Measurements from ENCODE around the gene ST8SIA1. TPM values are rescaled to one million over a fixed set of nuclear protein-coding genes. Genes with fewer than 3 reads are reported as not detected.

ST8SIA1 gene
- polyA plus RNA-seq, 6 donors from 2014 or later, result not detected

DNA sequence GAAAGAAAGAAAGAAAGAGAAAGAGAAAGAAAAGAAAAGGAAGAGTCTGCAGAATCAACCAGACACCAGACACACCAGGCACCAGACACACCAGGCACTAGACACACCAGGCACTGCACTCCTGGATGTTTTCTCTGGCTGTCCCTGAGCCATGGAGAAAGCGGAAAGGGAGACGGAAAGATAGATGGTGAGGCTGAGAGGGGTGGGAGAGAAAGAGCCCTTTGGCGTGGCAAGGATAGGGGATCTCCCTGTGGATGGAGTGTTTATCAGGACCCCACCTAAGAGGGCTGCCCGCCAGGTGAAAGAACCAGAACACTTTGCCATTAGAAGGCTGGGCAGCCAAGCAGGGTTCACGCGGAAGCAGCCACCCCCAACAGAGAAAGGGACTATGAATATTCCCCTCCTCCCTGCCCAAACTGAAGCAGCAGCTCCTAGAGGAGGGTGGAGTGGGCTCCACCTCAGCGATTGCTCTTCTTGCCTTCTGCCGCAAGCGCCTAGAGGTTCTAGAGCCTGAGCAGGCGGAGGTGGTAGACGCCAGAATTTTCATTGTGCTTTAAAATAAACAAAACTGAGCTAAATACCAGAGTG lies 13.4 kb downstream of the ST8SIA1 start:
- no peak for ATAC-seq (ENCODE audit: low read depth in 2 of 2)

DNA sequence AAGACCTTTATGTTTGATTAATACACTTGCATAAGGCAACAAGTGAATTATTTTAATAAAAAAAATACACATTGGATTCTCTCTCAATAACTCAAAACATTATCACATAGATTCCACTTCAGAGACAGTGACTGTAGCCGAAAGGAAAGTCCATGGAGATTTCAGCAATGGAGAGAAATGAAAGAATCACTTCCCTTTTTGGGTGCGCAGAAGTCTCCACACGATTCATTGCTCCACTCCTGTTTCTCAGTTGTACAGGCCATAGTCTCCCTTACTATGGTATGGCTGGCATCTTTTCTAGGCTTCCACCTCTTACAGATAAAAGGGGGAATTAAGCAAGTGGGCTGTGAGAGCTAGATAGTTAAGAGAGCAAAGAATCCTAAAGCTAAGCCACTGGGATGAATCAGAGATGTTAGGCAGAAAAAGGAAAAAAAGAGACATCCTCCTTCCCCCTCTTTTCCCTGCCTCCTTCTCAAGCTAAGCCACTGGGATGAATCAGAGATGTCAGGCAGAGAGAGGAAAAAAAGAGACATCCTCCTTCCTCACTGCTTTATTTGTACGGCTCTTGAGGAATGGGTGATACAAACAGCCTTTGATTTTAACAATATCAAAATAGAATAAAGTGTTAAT lies 16.3 kb downstream of the ST8SIA1 start:
- ATAC-seq (ENCODE audit: low read depth in 2 of 2), result no peak
- no peaks in the 10 kb centered on the region for H3K4me1 Mint-ChIP-seq

More for the DNA sequence above, 13.4 kb downstream of the ST8SIA1 start:
- peaks cover 23 to 31% (median 29%) of the 10 kb centered on the region in 3 donors for H3K27me3 Mint-ChIP-seq
- no peak overlapping the region for H3K4me3 Mint-ChIP-seq
- DNase-seq, result no peak
- H3K4me1 Mint-ChIP-seq, result no peaks in the 10 kb centered on the region
- peaks cover 0 to 2% (median 0%) of the 10 kb centered on the region in 7 donors for H3K9me3 Mint-ChIP-seq
- H3K27ac Mint-ChIP-seq, result no peak overlapping the region
- no peaks in the 10 kb centered on the region for H3K36me3 Mint-ChIP-seq

DNA sequence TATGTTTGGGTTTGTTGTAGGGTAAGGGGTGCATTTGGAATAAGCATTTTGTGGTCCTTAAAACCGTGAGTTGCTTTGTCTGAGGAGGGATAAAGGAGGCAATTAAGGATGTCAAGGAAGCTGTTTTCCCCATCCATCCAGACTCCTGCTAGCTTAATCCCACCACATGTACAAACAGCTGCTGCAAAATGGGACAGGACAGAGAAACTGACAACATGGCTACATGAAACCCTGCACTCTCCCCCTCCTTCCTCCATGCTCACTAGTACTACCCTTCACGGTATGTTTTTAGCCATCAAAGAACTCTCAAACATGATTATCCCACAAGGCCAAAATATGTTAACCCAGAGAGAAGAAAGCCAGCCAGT lies 20.6 kb downstream of the ST8SIA1 start:
- no peaks in the 10 kb centered on the region for H3K9me3 Mint-ChIP-seq
- DNase-seq, result no peak
- no peaks in the 10 kb centered on the region for H3K4me1 Mint-ChIP-seq
- ATAC-seq (ENCODE audit: low read depth in 2 of 2), result no peak
- no peak overlapping the region for H3K4me3 Mint-ChIP-seq
- H3K27me3 Mint-ChIP-seq, result peaks cover 6 to 31% (median 24%) of the 10 kb centered on the region in 3 donors
- no peak overlapping the region for H3K27ac Mint-ChIP-seq
- no peaks in the 10 kb centered on the region for H3K36me3 Mint-ChIP-seq

More for the DNA sequence above, 16.3 kb downstream of the ST8SIA1 start:
- DNase-seq, result no peak
- Mint-ChIP-seq H3K27ac (no peak overlapping the region), H3K4me3 (no peak overlapping the region), H3K36me3 (no peaks in the 10 kb centered on the region), H3K27me3 (peaks cover 23 to 46% (median 32%) of the 10 kb centered on the region in 3 donors), H3K9me3 (no peaks in the 10 kb centered on the region)

DNA sequence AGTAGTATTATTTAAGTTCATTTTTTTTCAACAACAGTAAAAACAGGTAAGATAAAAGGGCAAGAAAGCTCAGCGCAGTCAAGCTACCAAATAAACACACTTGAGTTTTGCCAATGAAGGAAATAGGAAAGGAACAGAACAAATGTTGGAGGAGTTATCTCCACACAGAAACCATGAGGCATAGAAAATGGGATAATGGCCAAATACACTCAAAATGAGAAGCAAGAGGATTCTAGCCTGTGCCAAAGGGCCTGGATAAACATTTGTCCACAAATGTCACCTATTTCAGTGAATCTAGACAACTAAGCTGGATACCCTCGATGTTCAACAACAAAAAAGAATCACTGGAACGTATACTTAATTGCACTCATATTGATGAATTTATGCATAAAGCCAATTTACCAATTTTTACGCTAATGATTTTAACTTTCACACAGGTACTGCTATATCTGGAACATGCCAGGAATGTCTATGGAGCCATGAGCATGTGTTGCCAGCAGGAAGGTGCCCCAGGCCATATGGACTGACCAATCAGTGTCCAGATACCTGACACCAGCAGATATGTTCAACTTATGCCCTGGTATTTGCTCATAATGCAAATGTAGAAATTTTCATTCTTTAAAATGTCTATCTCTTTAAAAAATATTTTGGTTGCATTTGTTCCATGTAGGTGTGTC lies 21.1 kb downstream of the ST8SIA1 start:
- H3K27ac Mint-ChIP-seq, result no peak overlapping the region
- no peaks in the 10 kb centered on the region for H3K36me3 Mint-ChIP-seq
- no peaks in the 10 kb centered on the region for H3K4me1 Mint-ChIP-seq
- DNase-seq, result no peak
- no peaks in the 10 kb centered on the region for H3K9me3 Mint-ChIP-seq
- peaks cover 11 to 36% (median 29%) of the 10 kb centered on the region in 3 donors for H3K27me3 Mint-ChIP-seq
- no peak for ATAC-seq (ENCODE audit: low read depth in 2 of 2)
- no peak overlapping the region for H3K4me3 Mint-ChIP-seq

DNA sequence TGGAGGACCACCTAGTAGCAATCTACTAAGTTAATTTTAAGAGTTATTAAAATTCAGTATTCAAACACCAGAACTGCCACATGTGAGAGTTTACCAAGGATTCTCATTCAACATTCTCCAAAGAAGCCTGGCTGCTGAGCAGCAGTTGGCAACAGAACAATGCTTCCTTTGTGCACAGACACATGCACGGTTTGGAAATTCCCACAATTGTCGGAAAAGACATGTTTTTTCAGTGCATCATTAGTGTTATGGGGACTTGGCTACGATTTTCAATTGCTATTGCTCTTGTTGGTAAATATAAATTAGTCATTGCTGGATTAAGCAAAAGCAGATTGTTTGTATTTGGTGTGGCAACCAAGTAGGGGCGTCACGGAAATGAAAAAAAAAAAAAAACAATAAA lies 22.2 kb downstream of the ST8SIA1 start:
- Mint-ChIP-seq H3K4me1 (no peaks in the 10 kb centered on the region), H3K36me3 (no peaks in the 10 kb centered on the region), H3K27ac (no peak overlapping the region), H3K9me3 (peaks cover 0 to 2% (median 0%) of the 10 kb centered on the region in 7 donors), H3K27me3 (peaks cover 18 to 45% (median 30%) of the 10 kb centered on the region in 3 donors), H3K4me3 (no peak overlapping the region)
- ATAC-seq (ENCODE audit: low read depth in 2 of 2) (no peak), DNase-seq (no peak)

DNA sequence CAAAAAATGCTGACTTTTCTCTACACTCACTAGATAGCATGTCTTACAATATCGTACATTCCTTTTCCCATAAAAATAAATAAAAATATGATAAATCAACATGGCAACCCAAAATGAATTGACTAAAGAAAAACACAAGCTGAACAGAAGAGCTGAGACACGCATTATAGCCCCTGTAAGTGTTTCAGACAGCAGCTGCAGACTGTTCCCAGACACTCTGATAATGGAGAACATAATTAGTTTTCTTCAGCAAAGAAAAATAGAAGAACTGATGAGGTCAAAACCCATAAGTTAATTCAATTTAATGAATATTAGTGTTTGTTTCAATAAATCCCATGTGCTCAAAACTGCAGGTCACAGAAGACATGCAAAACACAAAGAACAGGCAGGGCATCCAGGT lies 23.8 kb downstream of the ST8SIA1 start:
- Mint-ChIP-seq H3K27me3 (peaks cover 19 to 46% (median 26%) of the 10 kb centered on the region in 3 donors), H3K9me3 (peaks cover 0 to 2% (median 0%) of the 10 kb centered on the region in 7 donors), H3K27ac (no peak overlapping the region), H3K4me1 (no peaks in the 10 kb centered on the region), H3K36me3 (no peaks in the 10 kb centered on the region), H3K4me3 (no peak overlapping the region)
- no peak for ATAC-seq (ENCODE audit: low read depth in 2 of 2)
- DNase-seq, result no peak

DNA sequence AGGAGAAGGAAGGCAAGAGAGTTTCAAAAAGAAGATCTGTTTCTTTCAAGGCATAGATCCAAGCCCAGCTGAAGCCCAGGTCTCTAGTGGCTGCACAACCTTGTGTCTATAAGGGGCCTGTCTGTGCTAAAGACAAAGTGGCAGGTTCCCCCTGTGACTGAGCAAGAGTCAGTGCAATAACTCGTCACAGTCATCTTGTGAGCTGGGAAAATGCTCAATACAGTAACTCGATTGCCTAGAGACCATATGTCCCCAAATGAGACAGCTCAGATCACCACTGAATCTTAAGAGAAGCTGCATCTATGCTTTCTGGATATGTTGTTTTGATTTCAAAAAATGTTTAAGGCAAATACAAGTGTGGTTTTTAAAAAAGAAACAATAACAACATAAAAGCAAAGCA lies 24.2 kb downstream of the ST8SIA1 start:
- DNase-seq (no peak), ATAC-seq (ENCODE audit: low read depth in 2 of 2) (no peak)
- no peak overlapping the region for H3K4me3 Mint-ChIP-seq
- H3K36me3 Mint-ChIP-seq, result no peaks in the 10 kb centered on the region
- H3K27me3 Mint-ChIP-seq, result peaks cover 19 to 41% (median 24%) of the 10 kb centered on the region in 3 donors
- H3K9me3 Mint-ChIP-seq, result peaks cover 0 to 2% (median 0%) of the 10 kb centered on the region in 7 donors
- no peaks in the 10 kb centered on the region for H3K4me1 Mint-ChIP-seq
- H3K27ac Mint-ChIP-seq, result no peak overlapping the region

DNA sequence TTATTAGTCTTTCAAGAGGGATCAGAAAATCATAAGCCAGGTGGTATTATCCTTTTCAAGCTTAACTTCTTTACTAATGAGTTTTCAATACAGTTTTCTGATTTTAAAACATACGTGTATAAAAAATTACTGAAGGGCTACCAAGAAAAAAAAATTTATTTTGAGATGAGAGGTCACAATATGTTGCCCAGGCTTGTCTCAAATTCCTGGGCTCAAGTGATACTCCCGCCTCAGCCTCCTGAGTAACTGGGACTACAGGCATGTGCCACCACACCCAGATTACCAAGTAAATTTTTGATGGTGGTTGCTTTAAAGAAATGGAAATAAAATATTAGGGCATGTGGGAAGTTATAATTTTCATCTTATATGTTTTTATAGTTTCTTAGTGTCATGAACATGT lies 26.7 kb downstream of the ST8SIA1 start:
- ATAC-seq (ENCODE audit: low read depth in 2 of 2) (no peak), DNase-seq (no peak)
- Mint-ChIP-seq H3K27ac (no peak overlapping the region), H3K4me1 (no peaks in the 10 kb centered on the region), H3K27me3 (peaks cover 12 to 32% (median 19%) of the 10 kb centered on the region in 3 donors), H3K36me3 (no peaks in the 10 kb centered on the region), H3K9me3 (peaks cover 0 to 3% (median 2%) of the 10 kb centered on the region in 7 donors), H3K4me3 (no peak overlapping the region)

DNA sequence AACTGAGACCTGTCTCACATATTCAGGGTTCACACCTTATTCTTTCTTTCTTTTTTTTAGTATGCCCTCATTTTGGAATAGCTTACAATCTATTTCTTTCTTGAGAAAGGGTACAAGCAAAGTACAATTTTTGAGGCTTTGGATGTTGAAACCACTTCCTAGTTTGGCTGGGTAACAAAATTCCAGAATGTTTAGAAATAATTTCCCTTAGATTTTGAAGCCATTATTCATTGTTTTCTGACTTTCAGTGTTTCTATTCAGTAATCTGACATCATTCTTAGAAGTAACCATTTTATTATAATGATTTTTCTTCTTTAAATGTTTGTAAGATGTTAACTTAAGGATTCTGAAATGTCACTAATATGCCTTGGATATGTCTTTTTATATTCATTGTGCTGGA lies 28.2 kb downstream of the ST8SIA1 start:
- H3K4me1 Mint-ChIP-seq, result no peaks in the 10 kb centered on the region
- no peaks in the 10 kb centered on the region for H3K36me3 Mint-ChIP-seq
- no peak overlapping the region for H3K4me3 Mint-ChIP-seq
- peaks cover 2 to 18% (median 8%) of the 10 kb centered on the region in 7 donors for H3K9me3 Mint-ChIP-seq
- ATAC-seq (ENCODE audit: low read depth in 2 of 2) (no peak), DNase-seq (no peak)
- H3K27me3 Mint-ChIP-seq, result peaks cover 12 to 30% (median 19%) of the 10 kb centered on the region in 3 donors
- no peak overlapping the region for H3K27ac Mint-ChIP-seq

DNA sequence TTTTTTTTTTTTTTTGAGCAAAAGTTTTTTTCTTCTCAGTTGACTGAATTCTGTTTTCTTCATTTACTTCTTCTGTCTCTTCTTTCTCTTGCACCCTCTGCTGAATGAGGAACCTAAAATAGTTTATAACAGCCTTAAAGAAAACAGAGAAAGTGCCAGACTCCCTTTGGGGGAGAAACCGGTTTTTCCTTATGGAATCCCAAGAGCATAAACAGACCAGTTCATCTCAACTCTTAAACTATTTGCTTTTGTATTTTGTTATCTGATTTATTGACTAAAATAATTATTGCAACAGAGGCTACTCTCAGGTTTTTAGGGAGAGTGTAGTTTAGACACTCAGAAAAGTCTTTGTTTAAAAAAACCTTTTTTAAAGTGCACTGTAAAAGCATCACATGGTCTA lies 30.2 kb downstream of the ST8SIA1 start:
- Mint-ChIP-seq H3K4me1 (no peaks in the 10 kb centered on the region), H3K27ac (peak overlapping the region in 1 of 6 donors; percentile 49), H3K27me3 (peaks cover 8 to 20% (median 18%) of the 10 kb centered on the region in 3 donors), H3K9me3 (peaks cover 4 to 33% (median 14%) of the 10 kb centered on the region in 7 donors), H3K4me3 (no peak overlapping the region), H3K36me3 (no peaks in the 10 kb centered on the region)
- no peak for ATAC-seq (ENCODE audit: low read depth in 2 of 2)
- no peak for DNase-seq

DNA sequence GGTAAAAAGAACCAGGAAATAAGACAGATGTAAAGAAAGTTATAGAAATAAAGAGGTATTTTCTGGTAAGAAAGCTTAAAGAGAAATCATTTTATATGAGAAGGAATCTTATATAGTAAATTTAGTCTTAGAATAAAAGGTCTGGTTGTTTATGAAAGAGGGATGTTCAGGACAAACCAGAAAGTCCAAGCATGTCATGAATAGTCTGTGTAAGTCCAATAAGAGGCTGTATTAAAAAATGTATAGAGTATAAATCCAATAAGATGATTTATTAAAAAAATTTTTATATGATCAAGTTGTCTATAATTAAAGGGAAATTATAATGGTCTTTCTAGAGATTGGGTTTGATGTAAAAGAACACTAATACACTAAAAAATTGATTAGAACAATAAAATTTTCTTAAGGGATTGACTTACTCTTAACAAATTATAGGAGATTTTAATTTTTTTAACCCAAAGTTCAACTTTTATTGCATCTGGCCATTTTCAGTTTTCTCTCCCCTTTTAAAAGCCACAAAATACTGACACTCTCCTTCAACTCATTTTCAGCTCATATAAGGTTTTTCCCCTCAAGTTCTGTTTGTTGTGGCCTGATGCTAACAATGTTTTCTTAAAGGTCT lies 35.1 kb downstream of the ST8SIA1 start:
- Mint-ChIP-seq H3K27ac (no peak overlapping the region), H3K9me3 (peaks cover 9 to 58% (median 22%) of the 10 kb centered on the region in 7 donors), H3K27me3 (peaks cover 0 to 4% (median 0%) of the 10 kb centered on the region in 3 donors), H3K36me3 (no peaks in the 10 kb centered on the region), H3K4me1 (no peaks in the 10 kb centered on the region), H3K4me3 (no peak overlapping the region)
- DNase-seq, result no peak
- ATAC-seq (ENCODE audit: low read depth in 2 of 2), result no peak

DNA sequence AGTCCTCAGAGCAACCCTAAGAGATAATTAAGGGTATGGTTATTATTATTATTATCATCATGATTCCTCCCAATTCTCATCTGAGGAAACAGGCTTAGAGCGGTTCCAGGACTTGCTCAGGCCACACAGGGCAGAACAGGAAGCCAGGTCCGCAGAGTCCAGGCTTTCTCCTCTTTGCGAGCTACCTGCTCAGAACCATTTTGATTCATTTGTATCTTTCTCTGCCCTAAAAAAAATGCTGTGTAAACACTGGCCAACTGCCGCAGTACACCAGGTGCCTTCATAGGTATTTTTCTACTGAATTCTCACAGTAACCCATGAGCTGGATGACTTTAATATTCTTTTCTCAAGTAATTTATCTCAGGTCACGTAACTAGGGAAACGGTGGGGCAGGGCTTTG lies 45.3 kb downstream of the ST8SIA1 start:
- no peak overlapping the region for H3K4me3 Mint-ChIP-seq

DNA sequence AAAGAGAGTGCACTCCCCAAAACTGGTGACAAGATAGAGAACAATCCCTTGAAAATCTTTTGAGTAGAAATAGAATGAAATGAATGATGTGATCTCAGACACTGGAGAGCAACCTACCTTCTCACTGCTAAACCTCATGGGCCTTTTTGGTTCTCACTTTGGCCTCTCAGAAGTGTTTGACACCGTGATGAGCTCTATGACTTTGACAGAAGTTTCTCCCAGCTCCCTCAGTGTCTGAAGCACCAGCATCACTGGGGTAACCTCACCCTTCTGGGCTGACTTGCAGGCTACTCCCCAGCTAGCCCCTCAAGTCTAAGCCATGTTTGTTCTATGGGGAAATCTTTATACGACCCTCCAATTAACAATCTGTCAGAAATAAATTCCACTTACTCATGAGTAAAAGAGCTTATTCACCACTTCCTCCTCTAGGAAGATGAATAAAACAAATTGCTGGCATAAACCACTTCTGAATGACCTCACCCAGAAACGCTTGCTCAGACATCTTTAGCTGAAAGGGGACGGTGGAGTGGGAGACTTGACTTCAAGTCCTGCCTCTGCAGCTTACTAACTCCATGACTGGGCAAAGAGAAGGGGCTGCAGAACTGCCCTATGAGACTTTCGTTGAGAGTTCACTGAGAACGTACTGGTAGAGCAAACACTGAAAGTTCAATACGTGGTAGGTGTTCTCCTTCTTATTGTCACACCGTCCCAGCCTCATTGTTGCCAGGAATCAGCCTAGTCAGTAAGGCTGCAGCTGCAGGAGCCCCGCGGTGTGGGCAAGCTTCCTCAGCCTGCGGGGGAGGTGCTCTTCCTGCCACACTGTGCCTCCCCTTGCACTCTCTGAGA lies 46.5 kb downstream of the ST8SIA1 start:
- H3K9me3 Mint-ChIP-seq, result peaks cover 0 to 5% (median 0%) of the 10 kb centered on the region in 7 donors
- peaks cover 20 to 30% (median 30%) of the 10 kb centered on the region in 3 donors for H3K27me3 Mint-ChIP-seq
- no peak overlapping the region for H3K27ac Mint-ChIP-seq
- H3K4me3 Mint-ChIP-seq, result no peak overlapping the region
- no peaks in the 10 kb centered on the region for H3K36me3 Mint-ChIP-seq
- H3K4me1 Mint-ChIP-seq, result peaks cover 0 to 9% (median 8%) of the 10 kb centered on the region in 3 donors
- DNase-seq (no peak), ATAC-seq (ENCODE audit: low read depth in 2 of 2) (no peak)

More for the DNA sequence above, 45.3 kb downstream of the ST8SIA1 start:
- Mint-ChIP-seq H3K27ac (no peak overlapping the region), H3K36me3 (no peaks in the 10 kb centered on the region), H3K27me3 (peaks cover 12 to 21% (median 21%) of the 10 kb centered on the region in 3 donors), H3K9me3 (peaks cover 0 to 5% (median 0%) of the 10 kb centered on the region in 7 donors), H3K4me1 (peaks cover 0 to 9% (median 8%) of the 10 kb centered on the region in 3 donors)
- ATAC-seq (ENCODE audit: low read depth in 2 of 2), result no peak
- no peak for DNase-seq

All from naive B cell (primary cell).